Ovary (tissue), 10 donors: ENCODE measurements around the gene SEC23B. TPM values are rescaled to one million over a fixed set of nuclear protein-coding genes. Genes with fewer than 3 reads are reported as not detected.

Source experiments
- DNase-seq, 5 donors: peaks; one replicate each; pipeline ENCODE4 v3.0.0-alpha.2; 2019 to 2020
- H3K27ac ChIP-seq, 2 donors: fragments of 200-600 bp; one replicate each; pipeline versions ENCODE4 v1.5.1 to v1.8.0; 2019 to 2022
- H3K27me3 ChIP-seq: fragments of 200-600 bp; one replicate; pipeline ENCODE4 v1.8.0; 2022
- H3K36me3 ChIP-seq: fragments of 200-600 bp; sonication (generic); one replicate; pipeline ENCODE4 v1.5.1; 2019
- H3K4me1 ChIP-seq: one replicate; pipeline ENCODE4 v1.8.1; 2013; ENCODE audit warnings: mild to moderate bottlenecking, moderate library complexity; ENCODE audit not compliant: insufficient read depth
- H3K4me3 ChIP-seq: fragments of 200-600 bp; sonication (generic); one replicate; pipeline ENCODE4 v1.5.1; 2017
- H3K9me3 ChIP-seq, 2 donors: fragments of 200-600 bp in 1 of 2; sonication (generic) in 1 of 2; one replicate each; pipeline versions ENCODE4 v1.5.1 to v1.8.1; 2013 to 2019; ENCODE audit warnings: mild to moderate bottlenecking in 1 of 2, moderate library complexity in 1 of 2
- CTCF ChIP-seq, 3 donors: fragments of 450-650 bp in 2 of 3; fragments of 200-600 bp in 1 of 3; IDR thresholded peaks; one replicate each; pipeline versions ENCODE4 v1.5.1 to v1.8.0; 2016 to 2022; ENCODE audit warnings: antibody characterized with exemption in 3 of 3, mild to moderate bottlenecking in 1 of 3
- EP300 ChIP-seq: sonication (generic); formaldehyde crosslinking; IDR thresholded peaks from one replicate; pipeline ENCODE4 v1.6.1; 2017; ENCODE audit warnings: antibody characterized with exemption
- POLR2A ChIP-seq: fragments of 450-650 bp; IDR thresholded peaks from one replicate; pipeline ENCODE4 v1.6.1; 2017; ENCODE audit warnings: antibody characterized with exemption, mild to moderate bottlenecking, moderate library complexity
- WGBS, 3 donors: extraction: QIAGEN DNeasy Blood & Tissue Kit in 1 of 3; methylation state at CpG; one replicate each; pipeline versions ENCODE4 v1.1.5 to v1.1.7; 2013 to 2017; 5-methylcytosine and 5-hydroxymethylcytosine counted together
- intact Hi-C, 4 donors: fragments of 100-400 bp; cut with DNase I; formaldehyde crosslinking; loops; one replicate each; pipeline versions ENCODE4 v1.11.0 to v1.15.1; 2022 to 2023
- long read RNA-seq, 3 donors: library from polyadenylated mRNA in 2 of 3; unstranded in 2 of 3; transcript quantifications; one replicate each; pipeline ENCODE4 v2.0.0 and lab custom pipeline, GENCODE V29; 2021 to 2026
- polyA plus RNA-seq, 2 donors: library from polyadenylated mRNA; stranded (reverse); fragments of 200-250 nt in 1 of 2; fragments of 350-450 nt in 1 of 2; fragmentation: Illumina TruSeq in 1 of 2; extraction: RNeasy Lipid Tissue Mini Kit (QIAGEN cat#74804) in 1 of 2; gene quantifications; one replicate each; pipeline ENCODE4 v1.2.3, GENCODE V29; 2013 to 2014
- total RNA-seq, 7 donors: library from RNA; depleted of rRNA in 2 of 7; stranded (reverse); fragments of >200 nt in 2 of 7; fragmentation: NEBNext Ultra II Directional in 3 of 7; extraction: Animal tissue kit (Norgen Biotek cat#: 25700) in 3 of 7; gene quantifications; one replicate each; pipeline versions ENCODE4 v1.1.0 to v1.2.4, GENCODE V29; 2016 to 2023
- donor health status: DM: no; HTN: no; CAD: no; lungs with moderate emphysema.
- donor health status: DM: no; HTN: no; CAD: no.
- donor health status: Bipolar disorder and iron deficiency.
- donor health status: DM: yes; HTN: yes; CAD: no.
- donor health status: DM: no; HTN: no; CAD: no.
- donor health status: DM: yes; HTN: yes; CAD: no.

SEC23B gene
- total RNA-seq (10 to 100 TPM; 25.2 to 48.0 (median 35.9) TPM), polyA plus RNA-seq (10 to 100 TPM; 11.2 to 47.6 TPM)
- long read RNA-seq, donor 1, transcript SEC23B-202 (20 exons, 3,464 nt): major isoform, 50 of 107 reads
- long read RNA-seq, donor 1, transcript SEC23B-204 (20 exons, 3,484 nt): minor isoform, 20 of 107 reads
- long read RNA-seq, donor 1, partial matches to known transcripts: 24 of 107 reads
- long read RNA-seq, donor 1, other reads (novel, unspliced or antisense): 11 of 107 reads
- long read RNA-seq, donor 2, transcript SEC23B-204 (20 exons, 3,484 nt): minor isoform, 8 of 23 reads
- long read RNA-seq, donor 2, transcript SEC23B-202 (20 exons, 3,464 nt): major isoform, 9 of 23 reads
- long read RNA-seq, donor 2, partial matches to known transcripts: 6 of 23 reads
- long read RNA-seq, donor 2, other reads (novel, unspliced or antisense): 0 of 23 reads
- long read RNA-seq, donor 3, transcript SEC23B-202 (20 exons, 3,464 nt): major isoform, 38 of 75 reads
- long read RNA-seq, donor 3, transcript SEC23B-204 (20 exons, 3,484 nt): minor isoform, 20 of 75 reads
- long read RNA-seq, donor 3, partial matches to known transcripts: 7 of 75 reads
- long read RNA-seq, donor 3, other reads (novel, unspliced or antisense): 6 of 75 reads

GRCh38 chr20:18507218-18508191, at the start of gene SEC23B:
Gene SEC23B, plus strand, starts transcription at chr20:18507940. Its CDS starts 2,896 bp downstream, at chr20:18510836.
- peak within 1 kb of the TSS; percentile 77 for H3K4me3 ChIP-seq
- H3K9me3 ChIP-seq: no peaks in the 10 kb centered on the region
- peak; percentile 93 to 97 (median 95) for DNase-seq
- intact Hi-C loops: no loop called here
- TF ChIP-seq EP300 (peak; percentile 4), POLR2A (peak; percentile 91), CTCF (IDR thresholded peaks at IDR 0.05) (no peak)
- H3K27me3 ChIP-seq: no peaks in the 10 kb centered on the region
- WGBS, 3 donors: 0 to 1% (median 1%) methylated on average over 65 to 69 of the region's 69 CpGs
- no peaks in the 10 kb centered on the region for H3K36me3 ChIP-seq
- H3K4me1 ChIP-seq: peaks cover 9% of the 10 kb centered on the region
- H3K27ac ChIP-seq: peak within 1 kb of the TSS; percentile 62 to 96

GRCh38 chr20:18465536-18466200, 42.1 kb upstream of the SEC23B start:
- Histone ChIP-seq H3K4me3 (no peak overlapping the region), H3K36me3 (no peaks in the 10 kb centered on the region), H3K9me3 (no peaks in the 10 kb centered on the region), H3K4me1 (peaks cover 3% of the 10 kb centered on the region), H3K27me3 (no peaks in the 10 kb centered on the region), H3K27ac (no peak overlapping the region)
- no peak for TF ChIP-seq POLR2A
- TF ChIP-seq CTCF (IDR thresholded peaks at IDR 0.05): no peak
- TF ChIP-seq EP300: no peak
- intact Hi-C loops: loop anchor here in 1 of 4 donors (10.0 kb wide), 1 partner anchor 181 kb away; the partner anchor contains the start of gene ZNF133
- DNase-seq: no peak
- 56 to 67% (median 66%) methylated on average over 6 of the region's 6 CpGs for WGBS, 3 donors

- 1% methylated on average over 15 of the region's 15 CpGs for WGBS, 3 donors
- Histone ChIP-seq H3K9me3 (no peaks in the 10 kb centered on the region), H3K27me3 (no peaks in the 10 kb centered on the region), H3K27ac (peak overlapping the region in 1 of 2 donors; percentile 84), H3K4me3 (peak overlapping the region; percentile 75), H3K36me3 (no peaks in the 10 kb centered on the region), H3K4me1 (peaks cover 3% of the 10 kb centered on the region)
- TF ChIP-seq EP300: no peak
- TF ChIP-seq CTCF (IDR thresholded peaks at IDR 0.05): no peak
- no peak for TF ChIP-seq POLR2A
- no peak for DNase-seq
- intact Hi-C loops: loop anchor here in 1 of 4 donors (10.0 kb wide), 1 partner anchor 182 kb away; the partner anchor contains the start of gene ZNF133
These were observed 41.2 kb upstream of the SEC23B start for GRCh38 chr20:18466574-18466893.
